K562 (cell line): ENCODE data around the gene OR4D2. TPM values are rescaled to one million over a fixed set of nuclear protein-coding genes. Genes with fewer than 3 reads are reported as not detected.

ENCODE experiments used
- ATAC-seq: fragments of 200-7000 bp; cut with Tn5 transposase; 3 replicates; pipeline ENCODE4 v1.9.1; 2020; ENCODE audit warnings: moderate library complexity
- BruUV-seq: library from RNA; stranded (reverse); fragments of 400-500 nt; replicated peaks from 2 replicates; lab custom pipeline; 2021; lab: Mats Ljungman, UMichigan
- CTCF ChIA-PET: fragments of 300-600 bp; formaldehyde crosslinking; extraction: SDS; loops from one replicate; lab custom pipeline; 2021; ENCODE audit warnings: low intra/inter-chr PET ratio; lab: Yijun Ruan, JAX
- POLR2A ChIA-PET: fragments of 300-600, 350-650 bp; sonication (Branson Sonifier 250); formaldehyde crosslinking; extraction: SDS; loops from one replicate; lab custom pipeline; 2021; ENCODE audit warnings: antibody characterized with exemption, inconsistent platforms; lab: Yijun Ruan, JAX
- DNase-seq, 4 experiments: peaks; one replicate each; pipeline versions ENCODE4 v3.0.0 to v3.0.0-alpha.2; 2011 to 2018; ENCODE audit warnings: low spot score in 3 of 4, mixed read lengths in 3 of 4; ENCODE audit errors: extremely low read depth in 1 of 4
- FAIRE-seq: peaks from 2 replicates; lab custom pipeline; 2011; peaks lifted over from hg19 to GRCh38; lab: Jason Lieb, UNC
- H2AFZ ChIP-seq: 2 replicates; pipeline ENCODE4 v1.6.0; 2011; ENCODE audit warnings: low read depth, low read length, control low read depth, inconsistent platforms
- H3K27ac ChIP-seq: fragments of 200-600 bp; 3 replicates; pipeline ENCODE4 v1.8.0; 2011; ENCODE audit warnings: low read depth, mild to moderate bottlenecking, control low read depth, inconsistent platforms, low read length, moderate library complexity, mixed read lengths; ENCODE audit errors: extremely low read depth
- H3K27me3 ChIP-seq, 2 experiments: fragments of 300-600 bp in 1 of 2; 2 replicates in 1 of 2; 3 replicates in 1 of 2; pipeline versions ENCODE4 v1.6.0 to v1.8.0; 2011; ENCODE audit warnings: inconsistent platforms in 2 of 2, low read length in 2 of 2, mild to moderate bottlenecking in 1 of 2, mixed read lengths in 1 of 2, moderate library complexity in 1 of 2; ENCODE audit not compliant: control insufficient read depth in 2 of 2, insufficient read depth in 2 of 2
- H3K36me3 ChIP-seq: fragments of 300-600 bp; 3 replicates; pipeline ENCODE4 v1.8.0; 2011; ENCODE audit warnings: mild to moderate bottlenecking, low read length, inconsistent platforms; ENCODE audit not compliant: control insufficient read depth, insufficient read depth
- H3K4me1 ChIP-seq, 2 experiments: fragments of 200-600 bp in 1 of 2; replicated peaks in 1 of 2; 2 replicates in 1 of 2; 3 replicates in 1 of 2; pipeline versions ENCODE4 v1.5.1 to v1.8.0; 2011; ENCODE audit warnings: inconsistent platforms in 2 of 2, low read length in 2 of 2, mild to moderate bottlenecking in 1 of 2, mixed read lengths in 1 of 2, moderate library complexity in 1 of 2; ENCODE audit not compliant: control insufficient read depth in 2 of 2, insufficient read depth in 2 of 2
- H3K4me2 ChIP-seq: 2 replicates; pipeline ENCODE4 v1.6.1; 2011; ENCODE audit warnings: low read length, control low read depth, inconsistent platforms, mixed read lengths; ENCODE audit not compliant: insufficient read depth
- H3K4me3 ChIP-seq: fragments of 200-600 bp; sonication (generic), shearing (Covaris generic); 2 replicates; pipeline ENCODE4 v1.5.1; 2016; ENCODE audit warnings: control low read depth, inconsistent platforms
- H3K79me2 ChIP-seq: fragments of 200-600 bp; 3 replicates; pipeline ENCODE4 v1.8.0; 2011; ENCODE audit warnings: low read length, inconsistent platforms; ENCODE audit not compliant: control insufficient read depth, insufficient read depth
- H3K9ac ChIP-seq, 2 experiments: 2 replicates each; pipeline versions ENCODE4 v1.6.0 to v1.6.1; 2011; ENCODE audit warnings: low read depth in 2 of 2, low read length in 2 of 2, control low read depth in 1 of 2, inconsistent platforms in 1 of 2, mild to moderate bottlenecking in 1 of 2, mixed read lengths in 1 of 2; ENCODE audit not compliant: insufficient read depth in 1 of 2
- H3K9me1 ChIP-seq: one replicate; pipeline ENCODE4 v1.6.0; 2011; ENCODE audit warnings: inconsistent platforms, mild to moderate bottlenecking, low read length, moderate library complexity; ENCODE audit not compliant: control insufficient read depth, insufficient read depth
- H3K9me3 ChIP-seq: replicated peaks from 2 replicates; pipeline ENCODE4 v1.5.1; 2011; ENCODE audit warnings: low read depth, low read length, inconsistent platforms; ENCODE audit not compliant: control insufficient read depth, insufficient read depth
- H4K20me1 ChIP-seq: replicated peaks from 2 replicates; pipeline ENCODE4 v1.6.1; 2011; ENCODE audit warnings: low read length, inconsistent platforms, mixed read lengths; ENCODE audit not compliant: control insufficient read depth, insufficient read depth
- CTBP1 ChIP-seq: fragments of 450-650 bp; IDR thresholded peaks from 2 replicates; pipeline ENCODE4 v1.6.1; 2016; ENCODE audit warnings: borderline replicate concordance
- KDM2B ChIP-seq: fragments of 250-450 bp; sonication (Bioruptor Pico); IDR thresholded peaks from 2 replicates; pipeline ENCODE4 v1.8.0; 2021; ENCODE audit warnings: mild to moderate bottlenecking, moderate library complexity
- PTRF ChIP-seq: fragments of 450-650 bp; IDR thresholded peaks from 2 replicates; pipeline ENCODE4 v1.6.1; 2016; ENCODE audit warnings: mild to moderate bottlenecking, missing genetic modification characterization, missing compliant biosample characterization
- RBM17 ChIP-seq: fragments of 200-400 bp; formaldehyde crosslinking; IDR thresholded peaks from 2 replicates; pipeline ENCODE4 v1.6.1; 2017; ENCODE audit warnings: low read depth, mild to moderate bottlenecking, low read length, borderline replicate concordance
- RFX7 ChIP-seq: fragments of 250-450 bp; sonication (Bioruptor Pico); IDR thresholded peaks from 2 replicates; pipeline ENCODE4 v1.5.1; 2021; ENCODE audit warnings: mild to moderate bottlenecking
- TBP ChIP-seq: optimal IDR thresholded peaks from 2 replicates; pipeline ENCODE3; 2011; ENCODE audit warnings: low read depth, low read length, improper control_type of control experiment
- TCF7L2 ChIP-seq: fragments of 150-350 bp; IDR thresholded peaks from 2 replicates; pipeline ENCODE4 v1.6.1; 2016; ENCODE audit warnings: low read depth, mild to moderate bottlenecking, low read length, moderate library complexity
- TFAM ChIP-seq: fragments of 250-450 bp; sonication (Bioruptor Pico); conservative IDR thresholded peaks from 2 replicates; pipeline ENCODE4 v1.5.0; 2021; ENCODE audit warnings: mild to moderate bottlenecking, moderate library complexity
- ZNF133 ChIP-seq: fragments of 250-450 bp; sonication (Bioruptor Pico); IDR thresholded peaks from 2 replicates; pipeline ENCODE4 v1.4.0; 2020; ENCODE audit warnings: mild to moderate bottlenecking
- ZNF778 ChIP-seq: fragments of 450-650 bp; formaldehyde crosslinking; IDR thresholded peaks from 2 replicates; pipeline ENCODE4 v1.4.0; 2020; ENCODE audit warnings: mild to moderate bottlenecking, moderate library complexity
- ZNF830 ChIP-seq: fragments of 250-450 bp; sonication (Bioruptor Pico); IDR thresholded peaks from 2 replicates; pipeline ENCODE4 v1.5.0; 2021; ENCODE audit warnings: mild to moderate bottlenecking
- WGBS: fragments of 100-300 bp; shearing (Covaris generic); methylation state at CpG from one replicate; pipeline ENCODE4 v1.1.6; 2016; ENCODE audit warnings: low coverage, mixed read lengths; ENCODE audit not compliant: insufficient coverage; ENCODE audit errors: missing lambda C conversion rate; 5-methylcytosine and 5-hydroxymethylcytosine counted together
- in situ Hi-C: fragments of 300-500 bp; cut with MboI; formaldehyde crosslinking; loops from 4 replicates; pipeline ENCODE4 v1.15.0; 2018; ENCODE audit warnings: inconsistent platforms, mixed read lengths
- intact Hi-C: fragments of 100-400 bp; cut with micrococcal nuclease; formaldehyde crosslinking; loops from 2 replicates; pipeline ENCODE4 v1.14.2; 2022
- polyA plus RNA-seq, 8 experiments: library from polyadenylated mRNA; depleted of rRNA in 4 of 8; stranded (reverse) in 5 of 8; unstranded in 3 of 8; fragments of >200 nt; fragmentation: Nextera tagmentation in 2 of 8; fragmentation: Illumina TruSeq in 1 of 8; extraction: Ambion mirVana in 2 of 8; extraction: Trizol in 1 of 8; gene quantifications; 2 replicates each; pipeline versions ENCODE4 v1.2.1 to v1.2.3, GENCODE V29; 2011 to 2014; ENCODE audit warnings: inconsistent platforms in 1 of 8, missing spikeins in 1 of 8
- total RNA-seq, 7 experiments: library from RNA; depleted of rRNA in 6 of 7; stranded (reverse); fragments of >200 nt in 6 of 7; fragmentation: Illumina TruSeq in 2 of 7; extraction: Trizol in 2 of 7; gene quantifications; 2 replicates each; pipeline versions ENCODE4 v1.2.1 to v1.2.3, GENCODE V29; 2011 to 2021; ENCODE audit warnings: low replicate concordance in 1 of 7
- TF ChIP-seq, protein P1 (sequence below): fragments of 250-450 bp; sonication (Bioruptor Pico); IDR thresholded peaks from 2 replicates; pipeline ENCODE4 v1.8.0; 2021; ENCODE audit warnings: moderate library complexity, mild to moderate bottlenecking, inconsistent platforms
- TF ChIP-seq, protein P2 (sequence below): IDR thresholded peaks from 2 replicates; pipeline ENCODE4 v1.6.1; 2016; ENCODE audit warnings: missing genetic modification characterization, missing compliant biosample characterization
- TF ChIP-seq, protein P3 (sequence below), 2 experiments: fragments of 450-650 bp; IDR thresholded peaks; 2 replicates each; pipeline ENCODE4 v1.6.1; 2016
- TF ChIP-seq, protein P4 (sequence below): sonication (generic); formaldehyde crosslinking; IDR thresholded peaks from 2 replicates; pipeline ENCODE4 v1.8.1; 2022; ENCODE audit warnings: missing genetic modification reagents
- TF ChIP-seq, protein P5 (sequence below): IDR thresholded peaks from 2 replicates; pipeline ENCODE4 v1.6.1; 2011; ENCODE audit warnings: borderline replicate concordance, low read depth, mild to moderate bottlenecking, moderate library complexity, low read length; ENCODE audit not compliant: insufficient read depth, poor library complexity, severe bottlenecking

Gene OR4D2
- total and polyA plus RNA-seq, 9 of the 15 experiments (the other 6 are each of a cell fraction or from before 2014, with no cell fraction given), result not detected

DNA sequence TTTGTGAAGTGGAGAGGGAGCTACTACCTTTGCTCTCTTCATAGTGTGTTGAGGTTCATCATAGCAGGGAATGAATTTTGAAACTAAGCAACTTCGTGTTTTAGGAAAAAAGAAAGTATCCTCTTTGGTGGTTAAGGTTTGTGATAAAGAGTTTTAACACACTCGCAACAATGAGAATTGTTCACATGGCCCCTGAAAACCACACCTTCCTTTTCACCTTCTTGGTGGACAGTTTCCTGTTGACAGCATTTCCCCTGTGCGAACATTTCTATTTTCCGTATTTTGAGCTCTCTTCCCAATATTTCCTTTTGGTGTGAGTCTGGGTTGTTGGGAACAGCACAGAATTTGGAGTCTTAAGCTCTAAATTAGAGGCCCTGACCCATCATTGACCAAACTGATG is 3.8 kb downstream of the OR4D2 start:
- in situ Hi-C loops, result no loop called here
- WGBS, result 2% methylated on average over 4 of the region's 4 CpGs
- no peak overlapping the region for H3K4me3 ChIP-seq
- TF ChIP-seq, protein P1, sequence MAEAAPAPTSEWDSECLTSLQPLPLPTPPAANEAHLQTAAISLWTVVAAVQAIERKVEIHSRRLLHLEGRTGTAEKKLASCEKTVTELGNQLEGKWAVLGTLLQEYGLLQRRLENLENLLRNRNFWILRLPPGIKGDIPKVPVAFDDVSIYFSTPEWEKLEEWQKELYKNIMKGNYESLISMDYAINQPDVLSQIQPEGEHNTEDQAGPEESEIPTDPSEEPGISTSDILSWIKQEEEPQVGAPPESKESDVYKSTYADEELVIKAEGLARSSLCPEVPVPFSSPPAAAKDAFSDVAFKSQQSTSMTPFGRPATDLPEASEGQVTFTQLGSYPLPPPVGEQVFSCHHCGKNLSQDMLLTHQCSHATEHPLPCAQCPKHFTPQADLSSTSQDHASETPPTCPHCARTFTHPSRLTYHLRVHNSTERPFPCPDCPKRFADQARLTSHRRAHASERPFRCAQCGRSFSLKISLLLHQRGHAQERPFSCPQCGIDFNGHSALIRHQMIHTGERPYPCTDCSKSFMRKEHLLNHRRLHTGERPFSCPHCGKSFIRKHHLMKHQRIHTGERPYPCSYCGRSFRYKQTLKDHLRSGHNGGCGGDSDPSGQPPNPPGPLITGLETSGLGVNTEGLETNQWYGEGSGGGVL (CRISPR knock-in tag), result no peak
- TF ChIP-seq RBM17, result no peak
- no peak for TF ChIP-seq TFAM (CRISPR knock-in tag)
- no peak for TF ChIP-seq TCF7L2
- no peak for TF ChIP-seq CTBP1
- TF ChIP-seq PTRF (tag), result no peak
- no peak for TF ChIP-seq ZNF778
- TF ChIP-seq ZNF830 (CRISPR knock-in tag), result no peak
- TF ChIP-seq, protein P2, sequence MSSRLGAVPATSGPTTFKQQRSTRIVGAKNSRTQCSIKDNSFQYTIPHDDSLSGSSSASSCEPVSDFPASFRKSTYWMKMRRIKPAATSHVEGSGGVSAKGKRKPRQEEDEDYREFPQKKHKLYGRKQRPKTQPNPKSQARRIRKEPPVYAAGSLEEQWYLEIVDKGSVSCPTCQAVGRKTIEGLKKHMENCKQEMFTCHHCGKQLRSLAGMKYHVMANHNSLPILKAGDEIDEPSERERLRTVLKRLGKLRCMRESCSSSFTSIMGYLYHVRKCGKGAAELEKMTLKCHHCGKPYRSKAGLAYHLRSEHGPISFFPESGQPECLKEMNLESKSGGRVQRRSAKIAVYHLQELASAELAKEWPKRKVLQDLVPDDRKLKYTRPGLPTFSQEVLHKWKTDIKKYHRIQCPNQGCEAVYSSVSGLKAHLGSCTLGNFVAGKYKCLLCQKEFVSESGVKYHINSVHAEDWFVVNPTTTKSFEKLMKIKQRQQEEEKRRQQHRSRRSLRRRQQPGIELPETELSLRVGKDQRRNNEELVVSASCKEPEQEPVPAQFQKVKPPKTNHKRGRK (tag), result no peak
- TF ChIP-seq, protein P3, sequence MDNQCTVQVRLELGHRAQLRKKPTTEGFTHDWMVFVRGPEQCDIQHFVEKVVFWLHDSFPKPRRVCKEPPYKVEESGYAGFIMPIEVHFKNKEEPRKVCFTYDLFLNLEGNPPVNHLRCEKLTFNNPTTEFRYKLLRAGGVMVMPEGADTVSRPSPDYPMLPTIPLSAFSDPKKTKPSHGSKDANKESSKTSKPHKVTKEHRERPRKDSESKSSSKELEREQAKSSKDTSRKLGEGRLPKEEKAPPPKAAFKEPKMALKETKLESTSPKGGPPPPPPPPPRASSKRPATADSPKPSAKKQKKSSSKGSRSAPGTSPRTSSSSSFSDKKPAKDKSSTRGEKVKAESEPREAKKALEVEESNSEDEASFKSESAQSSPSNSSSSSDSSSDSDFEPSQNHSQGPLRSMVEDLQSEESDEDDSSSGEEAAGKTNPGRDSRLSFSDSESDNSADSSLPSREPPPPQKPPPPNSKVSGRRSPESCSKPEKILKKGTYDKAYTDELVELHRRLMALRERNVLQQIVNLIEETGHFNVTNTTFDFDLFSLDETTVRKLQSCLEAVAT (IDR thresholded peaks at IDR 0.05), result no peak
- TF ChIP-seq RFX7 (CRISPR knock-in tag), result no peak
- TF ChIP-seq, protein P4, sequence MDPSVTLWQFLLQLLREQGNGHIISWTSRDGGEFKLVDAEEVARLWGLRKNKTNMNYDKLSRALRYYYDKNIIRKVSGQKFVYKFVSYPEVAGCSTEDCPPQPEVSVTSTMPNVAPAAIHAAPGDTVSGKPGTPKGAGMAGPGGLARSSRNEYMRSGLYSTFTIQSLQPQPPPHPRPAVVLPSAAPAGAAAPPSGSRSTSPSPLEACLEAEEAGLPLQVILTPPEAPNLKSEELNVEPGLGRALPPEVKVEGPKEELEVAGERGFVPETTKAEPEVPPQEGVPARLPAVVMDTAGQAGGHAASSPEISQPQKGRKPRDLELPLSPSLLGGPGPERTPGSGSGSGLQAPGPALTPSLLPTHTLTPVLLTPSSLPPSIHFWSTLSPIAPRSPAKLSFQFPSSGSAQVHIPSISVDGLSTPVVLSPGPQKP (CRISPR knock-in tag), result no peak
- no peak for TF ChIP-seq KDM2B (CRISPR knock-in tag)
- no peak for TF ChIP-seq ZNF133 (CRISPR knock-in tag)
- no peak for TF ChIP-seq TBP
- TF ChIP-seq, protein P5, sequence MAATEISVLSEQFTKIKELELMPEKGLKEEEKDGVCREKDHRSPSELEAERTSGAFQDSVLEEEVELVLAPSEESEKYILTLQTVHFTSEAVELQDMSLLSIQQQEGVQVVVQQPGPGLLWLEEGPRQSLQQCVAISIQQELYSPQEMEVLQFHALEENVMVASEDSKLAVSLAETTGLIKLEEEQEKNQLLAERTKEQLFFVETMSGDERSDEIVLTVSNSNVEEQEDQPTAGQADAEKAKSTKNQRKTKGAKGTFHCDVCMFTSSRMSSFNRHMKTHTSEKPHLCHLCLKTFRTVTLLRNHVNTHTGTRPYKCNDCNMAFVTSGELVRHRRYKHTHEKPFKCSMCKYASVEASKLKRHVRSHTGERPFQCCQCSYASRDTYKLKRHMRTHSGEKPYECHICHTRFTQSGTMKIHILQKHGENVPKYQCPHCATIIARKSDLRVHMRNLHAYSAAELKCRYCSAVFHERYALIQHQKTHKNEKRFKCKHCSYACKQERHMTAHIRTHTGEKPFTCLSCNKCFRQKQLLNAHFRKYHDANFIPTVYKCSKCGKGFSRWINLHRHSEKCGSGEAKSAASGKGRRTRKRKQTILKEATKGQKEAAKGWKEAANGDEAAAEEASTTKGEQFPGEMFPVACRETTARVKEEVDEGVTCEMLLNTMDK, result no peak

More for the DNA sequence above, 3.8 kb downstream of the OR4D2 start:
- FAIRE-seq (no peak), DNase-seq (no peak), ATAC-seq (no peak)
- Histone ChIP-seq H3K9ac (no peak overlapping the region), H3K36me3 (no peaks in the 10 kb centered on the region), H3K27me3 (peaks cover 21 to 35% of the 10 kb centered on the region in 2 experiments), H4K20me1 (no peaks in the 10 kb centered on the region; the same call in 1 of the 2 replicates), H3K4me2 (no peak overlapping the region), H3K9me1 (no peaks in the 10 kb centered on the region), H2AFZ (no peak overlapping the region), H3K79me2 (no peaks in the 10 kb centered on the region), H3K9me3 (no peaks in the 10 kb centered on the region), H3K27ac (no peak overlapping the region), H3K4me1 (no peaks in the 10 kb centered on the region)
- ChIA-PET POLR2A (no interaction called here), CTCF (interaction anchor here (0.9 kb wide), 1 partner anchor 10 kb away, joined by 3 read pairs; no protein-coding TSS in a partner anchor)
- BruUV-seq, result no TSS peak
- intact Hi-C loops, result no loop called here
